GM19240 (cell line): ENCODE data around the gene GFY.
A peak's percentile ranks its signal among the peaks of the same experiment; 100 is the strongest.
"Not testable (repeated sequence)": the region's sequence is repeated elsewhere in the genome, so short reads cannot be mapped to it uniquely, and the experiment has no call there.

Experiments
- DNase-seq: peaks from one replicate; pipeline ENCODE4 v3.0.0; 2011; ENCODE audit warnings: low spot score; ENCODE audit not compliant: insufficient read length

The GFY gene

GRCh38 chr19:49442771-49443365, 17.7 kb downstream of the GFY start:
- DNase-seq, result peak; percentile 77

- DNase-seq, result peak; percentile 97
These were observed 18.3 kb downstream of the GFY start for GRCh38 chr19:49443366-49444099.

- not testable (repeated sequence) for DNase-seq
These were observed 19.0 kb downstream of the GFY start for GRCh38 chr19:49444100-49444700.

GRCh38 chr19:49445997-49446396, 20.8 kb downstream of the GFY start:
- DNase-seq, result no peak

GRCh38 chr19:49447485-49448431, 22.6 kb downstream of the GFY start:
- no peak for DNase-seq

- DNase-seq, result no peak
These were observed 23.2 kb downstream of the GFY start for GRCh38 chr19:49448432-49448786.

GRCh38 chr19:49450405-49450804, 25.2 kb downstream of the GFY start:
- no peak for DNase-seq

- DNase-seq, result peak; percentile 87
These were observed 26.4 kb downstream of the GFY start, which contains the start of gene PIH1D1 for GRCh38 chr19:49451430-49452181. Gene PIH1D1, minus strand, starts transcription at chr19:49451814. Its CDS starts 240 bp downstream, at chr19:49451574.

- peak; percentile 98 for DNase-seq
These were observed 28.0 kb downstream of the GFY start, which contains the start of gene ALDH16A1 for GRCh38 chr19:49453013-49453756. Gene ALDH16A1, plus strand, starts transcription at chr19:49453225. Its CDS starts 107 bp downstream, at chr19:49453332.

GRCh38 chr19:49453757-49454240, 28.6 kb downstream of the GFY start:
- DNase-seq, result no peak

- DNase-seq, result no peak
These were observed 30.6 kb downstream of the GFY start for GRCh38 chr19:49455773-49456172.

GRCh38 chr19:49456326-49456725, 31.1 kb downstream of the GFY start:
- no peak for DNase-seq

- no peak for DNase-seq
These were observed 33.3 kb downstream of the GFY start for GRCh38 chr19:49458567-49458903.

- DNase-seq, result no peak
These were observed 34.2 kb downstream of the GFY start for GRCh38 chr19:49459388-49459787.

GRCh38 chr19:49461130-49461529, 35.9 kb downstream of the GFY start:
- DNase-seq, result not testable (repeated sequence)

GRCh38 chr19:49461656-49462055, 36.5 kb downstream of the GFY start:
- DNase-seq, result no peak

- DNase-seq, result no peak
These were observed 37.3 kb downstream of the GFY start for GRCh38 chr19:49462492-49462891.

- no peak for DNase-seq
These were observed 39.0 kb downstream of the GFY start for GRCh38 chr19:49463960-49464740.

GRCh38 chr19:49465371-49465770, 40.2 kb downstream of the GFY start:
- no peak for DNase-seq
